ENCODE results near the gene KIAA1217.

GRCh38 chr10:24370877-24371276 lies 161.9 kb downstream of the KIAA1217 start:
- no peak for TF ChIP-seq CTCF (IDR thresholded peaks at IDR 0.05)
- no peak for TF ChIP-seq POLR2A (IDR thresholded peaks at IDR 0.05)

All from lower leg skin (tissue), 3 donors.